CD4-positive, alpha-beta T cell treated with Interleukin-17A for 1 hour (primary cell): Measurements from ENCODE around the gene TDO2.

Experiments used
- DNase-seq: peaks from one replicate; pipeline ENCODE4 v3.0.0-alpha.2; 2020

Gene TDO2

GRCh38 chr4:155954939-155955338 is 51.4 kb downstream of the TDO2 start:
- no peak for DNase-seq

GRCh38 chr4:155956461-155956860 is 53.0 kb downstream of the TDO2 start:
- DNase-seq, result no peak

- no peak for DNase-seq
These were observed 55.9 kb downstream of the TDO2 start for GRCh38 chr4:155959417-155959816.

GRCh38 chr4:155960522-155960921 is 57.0 kb downstream of the TDO2 start:
- DNase-seq, result no peak

GRCh38 chr4:155961575-155961974 is 58.1 kb downstream of the TDO2 start:
- DNase-seq, result no peak

GRCh38 chr4:155962767-155963166 is 59.3 kb downstream of the TDO2 start:
- no peak for DNase-seq

- no peak for DNase-seq
These were observed 60.8 kb downstream of the TDO2 start for GRCh38 chr4:155964016-155964891.

- DNase-seq, result no peak
These were observed 62.7 kb downstream of the TDO2 start for GRCh38 chr4:155966171-155966570.

GRCh38 chr4:155966731-155967395 is 63.4 kb downstream of the TDO2 start:
- DNase-seq, result no peak
